OCI-LY3 (cell line): ENCODE measurements around the gene SLC8A1.

Experiments used
- H2AFZ ChIP-seq: fragments of 200-600, 300-600 bp; shearing (Covaris generic); 2 replicates; pipeline ENCODE4 v1.6.0; 2014; ENCODE audit warnings: antibody characterized with exemption, low read depth, low read length
- H3K27ac ChIP-seq: fragments of 200-600, 300-600 bp; sonication (generic); 2 replicates; pipeline ENCODE4 v1.5.1; 2014; ENCODE audit warnings: mild to moderate bottlenecking, low read length, moderate library complexity, mixed read lengths
- H3K27me3 ChIP-seq: fragments of 200-600, 300-600 bp; sonication (generic); 2 replicates; pipeline ENCODE4 v1.6.1; 2014; ENCODE audit warnings: low read depth, low read length, mixed read lengths
- H3K36me3 ChIP-seq: fragments of 200-600, 300-600 bp; sonication (generic); replicated peaks from 2 replicates; pipeline ENCODE3; 2014; ENCODE audit warnings: low read depth, low read length, mixed read lengths
- H3K4me1 ChIP-seq: fragments of 300-600, 200-600 bp; sonication (generic); 2 replicates; pipeline ENCODE4 v1.6.1; 2014; ENCODE audit warnings: low read length, mixed read lengths
- H3K4me2 ChIP-seq: fragments of 200-600, 300-600 bp; sonication (generic); 2 replicates; pipeline ENCODE4 v1.6.1; 2014; ENCODE audit warnings: low read length, mixed read lengths
- H3K4me3 ChIP-seq: fragments of 300-600, 200-600 bp; sonication (generic); 2 replicates; pipeline ENCODE4 v1.5.1; 2014; ENCODE audit warnings: antibody characterized with exemption, mild to moderate bottlenecking, low read length, moderate library complexity
- H3K79me2 ChIP-seq: fragments of 300-600, 200-600 bp; shearing (Covaris generic); 2 replicates; pipeline ENCODE4 v1.6.1; 2014; ENCODE audit warnings: mild to moderate bottlenecking, low read length, mixed read lengths
- H3K9ac ChIP-seq: fragments of 300-600, 200-600 bp; shearing (Covaris generic); 2 replicates; pipeline ENCODE4 v1.6.0; 2014; ENCODE audit warnings: mild to moderate bottlenecking, low read length, moderate library complexity
- H3K9me3 ChIP-seq: fragments of 200-600, 300-600 bp; shearing (Covaris generic); 2 replicates; pipeline ENCODE4 v1.6.1; 2014; ENCODE audit warnings: low read length, mixed read lengths; ENCODE audit not compliant: insufficient read depth
- H4K20me1 ChIP-seq: fragments of 200-600, 300-600 bp; sonication (generic); 2 replicates; pipeline ENCODE4 v1.6.1; 2016; ENCODE audit warnings: low read length, mixed read lengths; ENCODE audit not compliant: insufficient read depth
- EZH2phosphoT487 ChIP-seq: fragments of 200-600 bp; shearing (Covaris generic); IDR thresholded peaks from 2 replicates; pipeline ENCODE4 v1.6.1; 2018; ENCODE audit warnings: antibody characterized with exemption, mixed run types, low read depth
- TF ChIP-seq, protein P1 (sequence below): fragments of 200-600, 300-600 bp; sonication (generic); IDR thresholded peaks from 2 replicates; pipeline ENCODE4 v1.5.1; 2014; ENCODE audit warnings: antibody characterized with exemption, low read length, low read depth

SLC8A1 gene

DNA sequence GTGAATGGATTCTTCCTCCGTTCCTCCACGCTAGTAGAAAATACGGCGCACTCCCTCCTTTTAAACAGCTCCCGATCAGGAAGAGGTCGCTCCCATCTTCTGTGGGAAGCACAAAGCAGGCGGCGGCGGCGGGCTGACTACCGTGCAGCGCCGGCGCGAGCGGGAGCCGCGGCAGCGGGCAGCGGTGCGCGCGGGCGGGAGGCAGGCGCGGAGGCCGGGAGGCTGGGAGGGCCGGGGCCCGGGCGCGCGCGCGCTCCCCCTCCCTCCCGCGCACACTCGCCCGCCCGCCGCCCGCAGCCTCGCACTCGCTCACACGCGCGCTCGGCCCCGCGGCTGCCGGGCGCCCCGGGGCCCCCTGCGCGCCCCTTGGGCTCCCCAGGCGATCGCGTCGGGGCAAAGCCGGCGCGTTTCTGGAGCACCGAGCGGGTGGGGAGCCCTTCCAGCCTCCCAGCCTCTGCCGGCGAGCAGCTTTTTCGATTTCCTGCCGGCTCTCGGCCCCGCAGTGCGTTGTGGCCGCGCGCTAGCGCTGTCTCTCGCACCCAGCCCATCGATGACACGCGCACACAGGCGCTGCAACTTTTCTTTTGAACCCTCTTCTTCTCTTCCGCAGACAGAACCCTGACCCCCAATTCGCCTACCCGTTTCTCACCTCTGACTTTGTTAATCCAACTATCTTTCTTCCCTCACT is at the start of gene SLC8A1:
SLC8A1 (minus strand) TSS at position 173 of the 688 bp plus-strand sequence.
- Histone ChIP-seq H3K79me2 (no peaks in the 10 kb centered on the region), H3K4me3 (no peak within 1 kb of the TSS)

DNA sequence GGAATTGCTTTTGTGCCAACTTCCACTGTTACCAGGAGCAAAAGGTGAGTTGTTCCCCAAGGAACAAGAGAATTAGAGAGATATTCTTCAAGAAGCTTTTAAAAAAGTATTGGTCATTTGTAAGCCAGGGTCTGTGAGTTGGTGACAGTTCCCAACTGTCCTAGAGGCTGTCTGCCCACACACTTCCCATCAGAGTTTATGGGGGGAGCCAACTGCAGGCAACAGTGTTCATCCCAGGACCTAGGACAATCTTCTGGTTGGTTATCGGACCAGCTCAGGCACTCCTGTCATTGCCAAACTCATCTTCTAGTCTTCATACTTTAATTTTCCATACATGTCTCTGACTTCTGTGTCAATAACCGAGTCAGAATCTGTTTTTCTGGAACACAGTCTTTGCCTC is 47.5 kb upstream of the SLC8A1 start:
- no peaks in the 10 kb centered on the region for H3K79me2 ChIP-seq
- H3K9ac ChIP-seq = no peak overlapping the region
- H4K20me1 ChIP-seq = no peaks in the 10 kb centered on the region
- no peaks in the 10 kb centered on the region for H3K9me3 ChIP-seq
- no peak overlapping the region for H2AFZ ChIP-seq
- H3K4me2 ChIP-seq = no peak overlapping the region
- no peaks in the 10 kb centered on the region for H3K27me3 ChIP-seq
- H3K27ac ChIP-seq = no peak overlapping the region
- no peaks in the 10 kb centered on the region for H3K36me3 ChIP-seq
- no peak overlapping the region for H3K4me3 ChIP-seq
- TF ChIP-seq EZH2phosphoT487 = no peak
- TF ChIP-seq, protein P1, sequence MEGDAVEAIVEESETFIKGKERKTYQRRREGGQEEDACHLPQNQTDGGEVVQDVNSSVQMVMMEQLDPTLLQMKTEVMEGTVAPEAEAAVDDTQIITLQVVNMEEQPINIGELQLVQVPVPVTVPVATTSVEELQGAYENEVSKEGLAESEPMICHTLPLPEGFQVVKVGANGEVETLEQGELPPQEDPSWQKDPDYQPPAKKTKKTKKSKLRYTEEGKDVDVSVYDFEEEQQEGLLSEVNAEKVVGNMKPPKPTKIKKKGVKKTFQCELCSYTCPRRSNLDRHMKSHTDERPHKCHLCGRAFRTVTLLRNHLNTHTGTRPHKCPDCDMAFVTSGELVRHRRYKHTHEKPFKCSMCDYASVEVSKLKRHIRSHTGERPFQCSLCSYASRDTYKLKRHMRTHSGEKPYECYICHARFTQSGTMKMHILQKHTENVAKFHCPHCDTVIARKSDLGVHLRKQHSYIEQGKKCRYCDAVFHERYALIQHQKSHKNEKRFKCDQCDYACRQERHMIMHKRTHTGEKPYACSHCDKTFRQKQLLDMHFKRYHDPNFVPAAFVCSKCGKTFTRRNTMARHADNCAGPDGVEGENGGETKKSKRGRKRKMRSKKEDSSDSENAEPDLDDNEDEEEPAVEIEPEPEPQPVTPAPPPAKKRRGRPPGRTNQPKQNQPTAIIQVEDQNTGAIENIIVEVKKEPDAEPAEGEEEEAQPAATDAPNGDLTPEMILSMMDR = no peak
- no peaks in the 10 kb centered on the region for H3K4me1 ChIP-seq

More for the DNA sequence above, at the start of gene SLC8A1:
- TF ChIP-seq EZH2phosphoT487 = no peak
- TF ChIP-seq, protein P1 = no peak
- no peaks in the 10 kb centered on the region for H4K20me1 ChIP-seq
- no peak within 1 kb of the TSS for H3K9ac ChIP-seq
- H2AFZ ChIP-seq = no peak within 1 kb of the TSS
- no peak within 1 kb of the TSS for H3K4me2 ChIP-seq
- no peaks in the 10 kb centered on the region for H3K27me3 ChIP-seq
- no peaks in the 10 kb centered on the region for H3K9me3 ChIP-seq
- H3K4me1 ChIP-seq = peaks cover 23% of the 10 kb centered on the region
- H3K27ac ChIP-seq = no peak within 1 kb of the TSS
- H3K36me3 ChIP-seq = no peaks in the 10 kb centered on the region

DNA sequence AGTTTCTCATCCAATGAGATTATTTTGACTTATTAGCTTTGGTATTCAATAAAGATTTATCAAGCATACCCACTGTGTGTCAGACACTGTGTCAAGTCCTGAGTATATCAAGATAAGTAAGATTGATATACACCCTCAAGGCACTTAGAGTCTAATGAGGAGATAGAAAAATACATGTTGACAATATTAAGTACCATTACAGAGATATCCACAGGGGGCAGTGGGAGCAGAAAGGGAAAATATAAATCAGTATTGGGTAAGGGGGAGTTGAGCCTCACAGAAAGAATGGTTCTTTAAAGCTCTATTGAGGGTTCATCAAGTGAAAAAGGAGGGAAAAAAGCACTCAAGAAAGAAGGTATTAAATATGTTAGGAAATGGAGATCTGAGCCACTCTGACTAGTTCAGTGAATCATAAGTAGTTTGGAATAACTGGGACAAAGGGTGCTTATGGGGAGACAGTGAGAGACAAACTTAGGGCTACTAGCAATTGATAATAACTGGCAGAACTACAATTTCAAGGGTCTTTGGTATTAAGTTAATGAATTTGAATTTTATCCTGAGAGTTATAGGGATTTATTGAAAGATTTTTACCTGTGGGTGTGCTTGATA is 45.5 kb upstream of the SLC8A1 start:
- Histone ChIP-seq H3K4me2 (no peak overlapping the region), H3K9me3 (no peaks in the 10 kb centered on the region), H2AFZ (no peak overlapping the region), H3K27ac (no peak overlapping the region), H3K4me3 (no peak overlapping the region), H3K4me1 (no peaks in the 10 kb centered on the region), H3K9ac (no peak overlapping the region), H4K20me1 (no peaks in the 10 kb centered on the region), H3K79me2 (no peaks in the 10 kb centered on the region), H3K36me3 (no peaks in the 10 kb centered on the region), H3K27me3 (no peaks in the 10 kb centered on the region)
- TF ChIP-seq, protein P1 = no peak
- no peak for TF ChIP-seq EZH2phosphoT487

DNA sequence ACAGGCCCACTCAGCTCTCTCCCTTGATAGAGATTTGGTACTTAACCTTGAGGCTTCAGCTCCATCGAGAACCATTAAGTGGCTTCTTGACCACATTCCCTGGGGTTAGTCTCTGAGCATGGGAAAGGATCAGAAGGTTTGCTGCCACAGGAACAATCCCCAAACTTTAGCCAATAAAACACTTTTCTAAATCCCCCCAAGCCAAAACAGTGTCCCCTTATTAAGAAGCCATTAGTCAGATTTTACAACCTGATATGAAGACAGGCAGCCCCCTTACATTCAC is 37.7 kb upstream of the SLC8A1 start:
- H3K79me2 ChIP-seq = no peaks in the 10 kb centered on the region
- H3K36me3 ChIP-seq = no peaks in the 10 kb centered on the region
- H3K4me3 ChIP-seq = peak overlapping the region; percentile 35
- H3K4me2 ChIP-seq = peak overlapping the region; percentile 45
- H2AFZ ChIP-seq = peak overlapping the region; percentile 31
- no peak overlapping the region for H3K9ac ChIP-seq
- peaks cover 16% of the 10 kb centered on the region for H3K4me1 ChIP-seq
- H3K27me3 ChIP-seq = no peaks in the 10 kb centered on the region
- H4K20me1 ChIP-seq = no peaks in the 10 kb centered on the region
- no peaks in the 10 kb centered on the region for H3K9me3 ChIP-seq
- H3K27ac ChIP-seq = no peak overlapping the region
- TF ChIP-seq, protein P1 = no peak
- TF ChIP-seq EZH2phosphoT487 = no peak
